Loucy (cell line): ENCODE measurements around the gene PCNT.

Experiments used
- EZH2phosphoT487 ChIP-seq: fragments of 200-600 bp; IDR thresholded peaks from 2 replicates; pipeline ENCODE4 v1.6.1; 2018; ENCODE audit warnings: antibody characterized with exemption, mild to moderate bottlenecking, moderate library complexity, borderline replicate concordance
- TF ChIP-seq, protein P1 (sequence below): fragments of 200-600 bp; sonication (generic); conservative IDR thresholded peaks from 2 replicates; pipeline ENCODE4 v1.5.1; 2014; ENCODE audit warnings: mild to moderate bottlenecking, antibody characterized with exemption, low read length

DNA sequence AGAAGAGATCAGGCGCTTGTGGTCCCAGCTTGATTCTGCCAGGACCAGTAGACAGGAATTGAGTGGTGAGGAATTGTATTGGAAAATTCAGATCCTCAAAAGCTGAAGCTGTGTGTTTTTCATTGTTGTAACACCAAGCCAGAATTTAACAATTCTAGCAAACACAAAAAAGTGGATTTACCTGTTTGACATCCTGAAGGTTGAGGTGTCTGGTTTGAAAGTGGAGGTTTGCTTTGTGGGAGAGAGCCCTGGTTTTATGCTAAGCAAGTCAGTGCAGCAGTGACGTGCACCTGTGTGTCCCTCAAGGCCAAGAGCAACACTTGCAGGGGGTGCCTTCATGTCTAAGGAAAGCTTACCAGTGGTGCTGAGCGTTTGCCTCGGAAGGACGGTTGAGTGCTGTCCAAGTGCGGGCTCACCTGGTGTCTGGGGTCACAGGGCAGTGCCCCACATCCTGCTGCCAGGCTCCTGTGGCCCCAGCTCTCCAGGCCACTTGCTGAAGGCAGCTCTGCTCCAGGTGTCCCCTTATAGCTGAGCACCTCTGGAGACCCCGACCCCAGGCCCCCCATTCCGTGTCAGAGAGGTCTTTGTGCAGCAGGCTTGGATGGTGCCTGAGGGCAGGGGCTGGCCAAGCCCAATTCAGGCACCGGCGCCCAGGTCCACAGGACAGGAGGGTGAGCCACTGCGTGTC is 27.7 kb downstream of the PCNT start:
- TF ChIP-seq, protein P1, sequence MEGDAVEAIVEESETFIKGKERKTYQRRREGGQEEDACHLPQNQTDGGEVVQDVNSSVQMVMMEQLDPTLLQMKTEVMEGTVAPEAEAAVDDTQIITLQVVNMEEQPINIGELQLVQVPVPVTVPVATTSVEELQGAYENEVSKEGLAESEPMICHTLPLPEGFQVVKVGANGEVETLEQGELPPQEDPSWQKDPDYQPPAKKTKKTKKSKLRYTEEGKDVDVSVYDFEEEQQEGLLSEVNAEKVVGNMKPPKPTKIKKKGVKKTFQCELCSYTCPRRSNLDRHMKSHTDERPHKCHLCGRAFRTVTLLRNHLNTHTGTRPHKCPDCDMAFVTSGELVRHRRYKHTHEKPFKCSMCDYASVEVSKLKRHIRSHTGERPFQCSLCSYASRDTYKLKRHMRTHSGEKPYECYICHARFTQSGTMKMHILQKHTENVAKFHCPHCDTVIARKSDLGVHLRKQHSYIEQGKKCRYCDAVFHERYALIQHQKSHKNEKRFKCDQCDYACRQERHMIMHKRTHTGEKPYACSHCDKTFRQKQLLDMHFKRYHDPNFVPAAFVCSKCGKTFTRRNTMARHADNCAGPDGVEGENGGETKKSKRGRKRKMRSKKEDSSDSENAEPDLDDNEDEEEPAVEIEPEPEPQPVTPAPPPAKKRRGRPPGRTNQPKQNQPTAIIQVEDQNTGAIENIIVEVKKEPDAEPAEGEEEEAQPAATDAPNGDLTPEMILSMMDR: no peak
- TF ChIP-seq EZH2phosphoT487: no peak
